Calu3 (cell line): ENCODE data around the gene PDXDC1. TPM values are rescaled to one million over a fixed set of nuclear protein-coding genes. Genes with fewer than 3 reads are reported as not detected.
A peak's percentile ranks its signal among the peaks of the same experiment; 100 is the strongest.
"Not testable (repeated sequence)": the region's sequence is repeated elsewhere in the genome, so short reads cannot be mapped to it uniquely, and the experiment has no call there.

Experiments used
- BruUV-seq: library from RNA; stranded (reverse); fragments of 400-500 nt; replicated peaks from 2 replicates; lab custom pipeline; 2021; lab: Mats Ljungman, UMichigan
- CTCF ChIA-PET: fragments of 300-600 bp; sonication (Branson Sonifier 250); formaldehyde crosslinking; loops from one replicate; lab custom pipeline; 2022; ENCODE audit warnings: antibody characterized with exemption; lab: Charles Lee
- DNase-seq: peaks from one replicate; pipeline ENCODE4 v3.0.0; 2022
- H3K27ac Mint-ChIP-seq: one replicate; pipeline ENCODE4 v1.8.0; 2022; ENCODE audit warnings: mixed read lengths; ENCODE audit not compliant: unreplicated experiment
- H3K27me3 Mint-ChIP-seq: one replicate; pipeline ENCODE4 v1.8.0; 2022; ENCODE audit warnings: mixed read lengths; ENCODE audit not compliant: unreplicated experiment
- H3K36me3 Mint-ChIP-seq: one replicate; pipeline ENCODE4 v1.8.0; 2022; ENCODE audit warnings: mild to moderate bottlenecking, moderate library complexity, mixed read lengths; ENCODE audit not compliant: insufficient read depth, unreplicated experiment
- H3K4me1 Mint-ChIP-seq: one replicate; pipeline ENCODE4 v1.8.0; 2022; ENCODE audit warnings: mild to moderate bottlenecking, low read depth, mixed read lengths; ENCODE audit not compliant: unreplicated experiment
- H3K4me3 Mint-ChIP-seq: one replicate; pipeline ENCODE4 v1.8.0; 2022; ENCODE audit warnings: mild to moderate bottlenecking, low read depth, moderate library complexity, mixed read lengths; ENCODE audit not compliant: unreplicated experiment
- H3K9me3 Mint-ChIP-seq: one replicate; pipeline ENCODE4 v1.8.0; 2022; ENCODE audit warnings: low read depth, mixed read lengths; ENCODE audit not compliant: unreplicated experiment
- intact Hi-C: fragments of 100-400 bp; cut with micrococcal nuclease; formaldehyde crosslinking; loops from one replicate; pipeline ENCODE4 v1.10.0; 2022; ENCODE audit not compliant: unreplicated experiment
- total RNA-seq: library from RNA; stranded (reverse); gene quantifications from 2 replicates; pipeline ENCODE4 v1.2.3, GENCODE V29; 2022

Gene PDXDC1
- total RNA-seq, 1 experiment from 2014 or later = 171 TPM

DNA sequence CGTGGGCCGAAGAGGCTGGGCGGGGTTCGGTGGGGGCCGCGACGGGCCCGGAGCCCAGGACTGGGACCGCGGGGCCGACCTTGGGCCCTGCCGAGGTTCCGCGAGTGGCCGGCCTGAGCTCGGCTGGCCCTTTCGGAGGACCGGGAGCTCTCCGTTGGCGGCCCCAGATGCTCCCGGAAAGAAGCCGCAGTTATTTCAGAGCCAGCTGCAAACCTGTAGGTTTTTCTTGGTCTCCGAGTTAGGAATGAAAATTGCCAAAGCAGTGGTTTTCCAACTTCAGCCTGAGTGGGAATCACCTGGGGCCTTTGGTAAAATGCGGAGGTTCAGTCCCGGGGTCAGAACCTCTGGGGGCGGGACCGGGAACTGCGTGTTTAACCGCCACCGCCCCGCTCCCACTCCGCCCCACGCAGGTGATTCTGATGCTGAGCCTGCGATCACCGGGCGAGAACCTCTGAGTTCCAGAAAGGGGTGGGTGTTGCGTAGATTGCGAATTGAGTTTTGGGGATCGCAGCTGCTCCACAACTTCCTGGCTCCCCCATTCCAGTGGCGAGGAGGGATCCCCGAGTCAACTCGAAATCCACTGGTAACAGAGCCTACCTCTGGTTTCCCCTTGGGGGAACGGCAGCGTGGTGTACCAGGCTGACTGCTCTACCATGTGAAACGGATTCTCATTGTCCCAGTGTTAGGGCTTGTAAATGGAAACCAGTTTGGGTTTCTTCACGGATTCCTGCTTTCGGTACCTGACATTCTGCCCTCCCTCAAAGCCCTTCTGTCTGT is 780 bp downstream of the PDXDC1 start:
- CTCF ChIA-PET, H3K27me3 Mint-ChIP-seq, intact Hi-C loops, H3K9me3 Mint-ChIP-seq, BruUV-seq: not testable (repeated sequence)
- peak overlapping the region; percentile 86 for H3K27ac Mint-ChIP-seq
- peak; percentile 49 for DNase-seq
- H3K4me3 Mint-ChIP-seq = peak overlapping the region; percentile 90
- peaks cover 38% of the 10 kb centered on the region for H3K36me3 Mint-ChIP-seq
- H3K4me1 Mint-ChIP-seq = peaks cover 40% of the 10 kb centered on the region

DNA sequence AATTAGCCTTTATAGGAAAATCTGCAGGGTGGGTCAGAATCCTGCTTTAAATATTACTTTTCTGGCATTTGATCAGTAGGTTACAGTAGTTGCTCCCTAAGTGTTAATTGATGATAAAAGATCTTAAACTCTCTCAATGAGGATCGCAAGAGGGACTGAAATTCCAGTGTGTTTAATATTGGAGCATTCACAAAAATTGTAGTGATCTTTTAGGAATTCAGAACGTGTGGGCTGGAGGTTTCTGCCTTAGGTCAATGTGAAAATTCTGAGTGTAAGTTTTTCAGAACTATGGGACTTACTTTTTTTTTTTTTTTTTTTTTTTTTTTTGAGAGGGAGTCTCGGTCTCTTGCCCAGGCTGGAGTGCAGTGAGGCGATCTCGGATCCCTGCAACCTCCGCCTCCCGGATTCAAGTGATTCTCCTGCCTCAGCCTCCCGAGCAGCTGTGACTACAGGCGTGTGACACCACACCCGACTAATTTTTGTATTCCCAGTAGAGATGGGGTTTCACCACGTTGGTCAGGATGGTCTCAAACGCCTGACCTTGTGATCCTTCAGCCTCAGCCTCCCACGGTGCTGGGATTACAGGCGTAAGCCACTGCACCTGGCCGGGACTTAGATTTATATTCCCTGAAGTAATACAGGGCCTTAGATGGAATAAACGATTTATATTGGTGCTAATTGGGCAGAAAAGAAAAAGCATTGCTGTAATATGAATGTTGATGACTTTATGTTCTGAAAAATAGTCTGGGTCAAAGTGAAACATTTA is 2.3 kb downstream of the PDXDC1 start:
- DNase-seq, CTCF ChIA-PET: not testable (repeated sequence)

GRCh38 chr16:14978281-14978680 is 3.5 kb downstream of the PDXDC1 start:
- H3K4me3 Mint-ChIP-seq, intact Hi-C loops, H3K9me3 Mint-ChIP-seq, H3K27me3 Mint-ChIP-seq, CTCF ChIA-PET, H3K27ac Mint-ChIP-seq, DNase-seq, BruUV-seq: not testable (repeated sequence)
- Mint-ChIP-seq H3K4me1 (peaks cover 53% of the 10 kb centered on the region), H3K36me3 (peaks cover 38% of the 10 kb centered on the region)

More for the DNA sequence above, 2.3 kb downstream of the PDXDC1 start:
- peaks cover 38% of the 10 kb centered on the region for H3K36me3 Mint-ChIP-seq
- H3K4me1 Mint-ChIP-seq = peaks cover 50% of the 10 kb centered on the region
- H3K27me3 Mint-ChIP-seq, H3K9me3 Mint-ChIP-seq, H3K27ac Mint-ChIP-seq, BruUV-seq, intact Hi-C loops: not testable (repeated sequence)
- peak overlapping the region; percentile 90 for H3K4me3 Mint-ChIP-seq

- H3K9me3 Mint-ChIP-seq, DNase-seq, CTCF ChIA-PET, H3K27ac Mint-ChIP-seq, intact Hi-C loops, H3K27me3 Mint-ChIP-seq, H3K4me3 Mint-ChIP-seq, BruUV-seq: not testable (repeated sequence)
- Mint-ChIP-seq H3K36me3 (peaks cover 33% of the 10 kb centered on the region), H3K4me1 (peaks cover 47% of the 10 kb centered on the region)
Measured at GRCh38 chr16:14978908-14979307, 4.1 kb downstream of the PDXDC1 start.

GRCh38 chr16:14981234-14981633 is 6.4 kb downstream of the PDXDC1 start:
- BruUV-seq = not testable (repeated sequence)
- CTCF ChIA-PET = interaction anchor here (0.6 to 1.2 kb wide), 2 partner anchors 18 to 51 kb away, joined by 3 read pairs; no protein-coding TSS in a partner anchor

GRCh38 chr16:14982521-14982920 is 7.7 kb downstream of the PDXDC1 start:
- H3K27me3 Mint-ChIP-seq, DNase-seq, H3K9me3 Mint-ChIP-seq, H3K27ac Mint-ChIP-seq, intact Hi-C loops, H3K4me3 Mint-ChIP-seq, BruUV-seq, CTCF ChIA-PET: not testable (repeated sequence)
- Mint-ChIP-seq H3K36me3 (peaks cover 30% of the 10 kb centered on the region), H3K4me1 (peaks cover 47% of the 10 kb centered on the region)

More at GRCh38 chr16:14981234-14981633, 6.4 kb downstream of the PDXDC1 start:
- intact Hi-C loops, H3K27me3 Mint-ChIP-seq, H3K4me3 Mint-ChIP-seq, DNase-seq, H3K9me3 Mint-ChIP-seq, H3K27ac Mint-ChIP-seq: not testable (repeated sequence)
- H3K4me1 Mint-ChIP-seq = peaks cover 46% of the 10 kb centered on the region
- peaks cover 30% of the 10 kb centered on the region for H3K36me3 Mint-ChIP-seq

DNA sequence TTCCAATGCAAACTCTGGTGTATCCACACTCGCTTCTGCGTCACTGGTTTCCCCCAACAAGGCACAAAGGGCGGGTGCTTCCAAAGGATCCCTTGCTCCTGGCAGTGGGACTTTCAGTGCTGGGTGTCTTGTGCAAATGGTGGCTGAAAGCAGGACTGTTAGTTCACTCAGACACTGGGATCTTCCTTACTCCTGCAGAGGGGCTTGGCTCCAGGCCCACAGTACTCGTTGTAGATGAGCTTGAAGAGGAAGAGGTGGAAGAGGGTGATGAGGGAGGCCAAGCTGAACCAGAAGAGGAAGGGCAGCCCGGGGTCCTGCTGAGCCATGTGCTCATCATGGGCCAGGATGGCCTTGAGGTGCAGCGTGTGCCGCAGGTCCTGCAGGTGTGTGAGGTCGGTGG is 13.3 kb downstream of the PDXDC1 start:
- intact Hi-C loops, H3K4me3 Mint-ChIP-seq: not testable (repeated sequence)

DNA sequence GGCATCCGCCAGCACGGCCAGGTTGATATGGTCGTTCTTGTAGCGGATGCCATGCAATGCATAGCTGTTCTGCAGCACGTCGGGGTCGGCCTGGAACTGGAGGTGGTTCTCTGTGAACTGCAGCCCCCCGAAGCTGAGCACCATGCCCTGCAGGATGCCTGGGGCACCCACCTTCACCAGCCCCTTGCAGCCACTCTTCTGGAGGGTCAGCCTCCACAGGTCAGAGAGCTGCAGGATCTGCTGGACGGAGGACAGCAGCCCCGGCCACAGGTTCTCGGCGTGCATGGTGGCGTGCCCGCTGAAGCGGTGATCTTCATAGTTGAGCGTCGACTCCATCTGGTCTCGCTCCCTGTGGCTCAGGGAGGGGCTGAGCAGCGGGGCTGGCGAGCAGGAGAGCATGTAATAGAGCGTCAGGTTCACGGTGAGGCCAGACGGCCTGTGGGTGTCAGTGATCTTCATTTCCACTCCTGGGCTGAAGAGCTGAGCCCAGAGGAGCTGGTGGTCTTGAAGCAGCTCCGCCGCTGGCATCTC is 13.9 kb downstream of the PDXDC1 start:
- H3K4me1 Mint-ChIP-seq, H3K4me3 Mint-ChIP-seq, H3K27ac Mint-ChIP-seq, CTCF ChIA-PET, intact Hi-C loops, H3K27me3 Mint-ChIP-seq, DNase-seq, BruUV-seq: not testable (repeated sequence)
- Mint-ChIP-seq H3K36me3 (peaks cover 48% of the 10 kb centered on the region), H3K9me3 (peaks cover 13% of the 10 kb centered on the region)

More for the DNA sequence above, 13.3 kb downstream of the PDXDC1 start:
- CTCF ChIA-PET = interaction anchor here (0.6 kb wide), 1 partner anchor 68 kb away, joined by 3 read pairs; no protein-coding TSS in a partner anchor
- H3K4me1 Mint-ChIP-seq, H3K27me3 Mint-ChIP-seq, H3K27ac Mint-ChIP-seq, DNase-seq, BruUV-seq: not testable (repeated sequence)
- peaks cover 43% of the 10 kb centered on the region for H3K36me3 Mint-ChIP-seq
- H3K9me3 Mint-ChIP-seq = peaks cover 11% of the 10 kb centered on the region
